Measurements from ENCODE around the gene TRIM43B.
"Not testable (repeated sequence)": the region's sequence is repeated elsewhere in the genome, so short reads cannot be mapped to it uniquely, and the experiment has no call there.

Gene TRIM43B

DNA sequence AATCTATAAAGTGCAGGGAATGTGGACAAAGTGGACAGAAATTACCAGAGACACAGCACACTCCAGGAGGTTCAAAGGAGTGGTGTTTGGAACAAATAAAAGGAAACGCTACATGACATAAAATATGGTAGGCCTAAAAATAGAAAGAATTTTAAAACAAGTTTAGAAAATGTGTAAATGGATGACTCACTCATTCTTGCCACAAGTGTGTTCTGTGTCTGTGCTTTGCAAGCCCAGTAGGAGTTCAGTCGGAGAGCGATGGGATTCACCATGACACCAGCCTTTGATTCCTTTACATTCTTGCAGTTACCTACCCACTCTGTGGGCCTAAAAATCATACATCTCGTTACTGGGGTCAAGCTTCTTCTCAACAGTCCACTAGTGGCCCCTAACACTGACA is 51.2 kb downstream of the TRIM43B start:
- not testable (repeated sequence) for DNase-seq

GRCh38 chr2:95429748-95430467 is 54.6 kb downstream of the TRIM43B start:
- not testable (repeated sequence) for DNase-seq

GRCh38 chr2:95427196-95427867 is 57.2 kb downstream of the TRIM43B start:
- DNase-seq = not testable (repeated sequence)
